HEK293 (cell line): ENCODE data around the gene EHD3.

ENCODE experiments used
- ZNF24 ChIP-seq: fragments of 450-650 bp; formaldehyde crosslinking; IDR thresholded peaks from 2 replicates; pipeline ENCODE4 v1.5.1; 2016; ENCODE audit warnings: missing biosample characterization, missing genetic modification characterization
- TF ChIP-seq, protein P1 (sequence below): fragments of 450-650 bp; formaldehyde crosslinking; IDR thresholded peaks from 2 replicates; pipeline ENCODE4 v1.5.1; 2016; ENCODE audit warnings: missing biosample characterization, missing genetic modification characterization

DNA sequence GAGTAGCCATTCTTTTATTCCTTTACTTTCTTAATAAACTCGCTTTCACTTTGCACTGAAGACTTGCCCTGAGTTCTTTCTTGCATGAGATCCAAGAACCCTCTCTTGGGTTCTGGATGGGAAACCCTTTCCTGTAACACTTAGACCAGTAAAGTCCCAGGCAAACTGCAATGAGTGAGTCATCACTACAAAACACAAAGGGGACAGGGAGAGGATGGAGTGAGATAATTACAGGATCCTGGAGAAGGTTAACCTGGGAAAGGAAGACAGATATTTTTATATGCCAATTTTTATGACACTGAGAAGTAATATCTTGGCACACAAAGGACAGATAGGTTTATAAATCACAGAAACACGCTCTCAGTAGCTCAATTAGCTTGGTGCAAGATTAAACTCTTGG, 48.7 kb downstream of the EHD3 start:
- TF ChIP-seq, protein P1, sequence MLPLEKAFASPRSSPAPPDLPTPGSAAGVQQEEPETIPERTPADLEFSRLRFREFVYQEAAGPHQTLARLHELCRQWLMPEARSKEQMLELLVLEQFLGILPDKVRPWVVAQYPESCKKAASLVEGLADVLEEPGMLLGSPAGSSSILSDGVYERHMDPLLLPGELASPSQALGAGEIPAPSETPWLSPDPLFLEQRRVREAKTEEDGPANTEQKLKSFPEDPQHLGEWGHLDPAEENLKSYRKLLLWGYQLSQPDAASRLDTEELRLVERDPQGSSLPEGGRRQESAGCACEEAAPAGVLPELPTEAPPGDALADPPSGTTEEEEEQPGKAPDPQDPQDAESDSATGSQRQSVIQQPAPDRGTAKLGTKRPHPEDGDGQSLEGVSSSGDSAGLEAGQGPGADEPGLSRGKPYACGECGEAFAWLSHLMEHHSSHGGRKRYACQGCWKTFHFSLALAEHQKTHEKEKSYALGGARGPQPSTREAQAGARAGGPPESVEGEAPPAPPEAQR (tag by site-specific recombination) = no peak
- no peak for TF ChIP-seq ZNF24
